ENCODE results near the gene KAT5.

DNA sequence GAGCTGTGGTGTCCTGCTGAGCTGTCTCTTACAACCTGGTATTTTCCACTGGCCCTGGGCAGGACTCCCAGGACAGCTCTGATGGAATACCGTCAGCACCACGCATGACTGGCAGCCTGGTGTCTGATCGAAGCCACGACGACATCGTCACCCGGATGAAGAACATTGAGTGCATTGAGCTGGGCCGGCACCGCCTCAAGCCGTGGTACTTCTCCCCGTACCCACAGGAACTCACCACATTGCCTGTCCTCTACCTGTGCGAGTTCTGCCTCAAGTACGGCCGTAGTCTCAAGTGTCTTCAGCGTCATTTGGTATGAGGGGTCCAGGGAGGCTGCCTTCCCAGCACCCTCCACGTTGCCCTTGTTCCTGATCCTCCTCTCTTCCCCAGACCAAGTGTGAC, 2.4 kb downstream of the KAT5 start:
- TF ChIP-seq POLR2AphosphoS5 (IDR thresholded peaks at IDR 0.05; ENCODE audit: low read depth) = no peak
- TF ChIP-seq, protein P1, sequence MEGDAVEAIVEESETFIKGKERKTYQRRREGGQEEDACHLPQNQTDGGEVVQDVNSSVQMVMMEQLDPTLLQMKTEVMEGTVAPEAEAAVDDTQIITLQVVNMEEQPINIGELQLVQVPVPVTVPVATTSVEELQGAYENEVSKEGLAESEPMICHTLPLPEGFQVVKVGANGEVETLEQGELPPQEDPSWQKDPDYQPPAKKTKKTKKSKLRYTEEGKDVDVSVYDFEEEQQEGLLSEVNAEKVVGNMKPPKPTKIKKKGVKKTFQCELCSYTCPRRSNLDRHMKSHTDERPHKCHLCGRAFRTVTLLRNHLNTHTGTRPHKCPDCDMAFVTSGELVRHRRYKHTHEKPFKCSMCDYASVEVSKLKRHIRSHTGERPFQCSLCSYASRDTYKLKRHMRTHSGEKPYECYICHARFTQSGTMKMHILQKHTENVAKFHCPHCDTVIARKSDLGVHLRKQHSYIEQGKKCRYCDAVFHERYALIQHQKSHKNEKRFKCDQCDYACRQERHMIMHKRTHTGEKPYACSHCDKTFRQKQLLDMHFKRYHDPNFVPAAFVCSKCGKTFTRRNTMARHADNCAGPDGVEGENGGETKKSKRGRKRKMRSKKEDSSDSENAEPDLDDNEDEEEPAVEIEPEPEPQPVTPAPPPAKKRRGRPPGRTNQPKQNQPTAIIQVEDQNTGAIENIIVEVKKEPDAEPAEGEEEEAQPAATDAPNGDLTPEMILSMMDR (IDR thresholded peaks at IDR 0.05; ENCODE audit: insufficient read depth, low read length) = no peak
- TF ChIP-seq, protein P2, sequence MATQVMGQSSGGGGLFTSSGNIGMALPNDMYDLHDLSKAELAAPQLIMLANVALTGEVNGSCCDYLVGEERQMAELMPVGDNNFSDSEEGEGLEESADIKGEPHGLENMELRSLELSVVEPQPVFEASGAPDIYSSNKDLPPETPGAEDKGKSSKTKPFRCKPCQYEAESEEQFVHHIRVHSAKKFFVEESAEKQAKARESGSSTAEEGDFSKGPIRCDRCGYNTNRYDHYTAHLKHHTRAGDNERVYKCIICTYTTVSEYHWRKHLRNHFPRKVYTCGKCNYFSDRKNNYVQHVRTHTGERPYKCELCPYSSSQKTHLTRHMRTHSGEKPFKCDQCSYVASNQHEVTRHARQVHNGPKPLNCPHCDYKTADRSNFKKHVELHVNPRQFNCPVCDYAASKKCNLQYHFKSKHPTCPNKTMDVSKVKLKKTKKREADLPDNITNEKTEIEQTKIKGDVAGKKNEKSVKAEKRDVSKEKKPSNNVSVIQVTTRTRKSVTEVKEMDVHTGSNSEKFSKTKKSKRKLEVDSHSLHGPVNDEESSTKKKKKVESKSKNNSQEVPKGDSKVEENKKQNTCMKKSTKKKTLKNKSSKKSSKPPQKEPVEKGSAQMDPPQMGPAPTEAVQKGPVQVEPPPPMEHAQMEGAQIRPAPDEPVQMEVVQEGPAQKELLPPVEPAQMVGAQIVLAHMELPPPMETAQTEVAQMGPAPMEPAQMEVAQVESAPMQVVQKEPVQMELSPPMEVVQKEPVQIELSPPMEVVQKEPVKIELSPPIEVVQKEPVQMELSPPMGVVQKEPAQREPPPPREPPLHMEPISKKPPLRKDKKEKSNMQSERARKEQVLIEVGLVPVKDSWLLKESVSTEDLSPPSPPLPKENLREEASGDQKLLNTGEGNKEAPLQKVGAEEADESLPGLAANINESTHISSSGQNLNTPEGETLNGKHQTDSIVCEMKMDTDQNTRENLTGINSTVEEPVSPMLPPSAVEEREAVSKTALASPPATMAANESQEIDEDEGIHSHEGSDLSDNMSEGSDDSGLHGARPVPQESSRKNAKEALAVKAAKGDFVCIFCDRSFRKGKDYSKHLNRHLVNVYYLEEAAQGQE (IDR thresholded peaks at IDR 0.05; ENCODE audit: insufficient replicate concordance, low read depth) = no peak
- no peak for TF ChIP-seq SPI1 (IDR thresholded peaks at IDR 0.05; ENCODE audit: borderline replicate concordance, low read depth)
- TF ChIP-seq GABPA (IDR thresholded peaks at IDR 0.05; ENCODE audit: low read depth) = no peak

Measured in HL-60 (cell line).